Body of pancreas (tissue), 4 donors: ENCODE results near the gene HEBP2. TPM values are rescaled to one million over a fixed set of nuclear protein-coding genes. Genes with fewer than 3 reads are reported as not detected.
A peak's percentile ranks its signal among the peaks of the same experiment; 100 is the strongest.

Source experiments
- ATAC-seq: fragments of 150-250 bp; one replicate; pipeline ENCODE4 v1.9.1; 2016
- DNase-seq, 4 donors: peaks; one replicate each; pipeline ENCODE4 v3.0.0-alpha.2; 2019
- H3K27ac ChIP-seq, 4 donors: fragments of 200-600 bp; sonication (generic); 1 replicate in 3 of 4; 2 replicates in 1 of 4; pipeline versions ENCODE4 v1.5.1 to v1.6.1; 2016 to 2019; ENCODE audit warnings: mild to moderate bottlenecking in 1 of 4, mixed read lengths in 1 of 4, moderate library complexity in 1 of 4
- H3K27me3 ChIP-seq, 2 donors: fragments of 200-600 bp; sonication (generic); one replicate each; pipeline ENCODE4 v1.6.0; 2016; ENCODE audit warnings: mild to moderate bottlenecking in 1 of 2
- H3K36me3 ChIP-seq, 2 donors: fragments of 200-600 bp; sonication (generic); replicated peaks in 1 of 2; 2 replicates each; pipeline ENCODE4 v1.5.1; 2016; ENCODE audit warnings: low read depth in 2 of 2; ENCODE audit not compliant: insufficient read depth in 1 of 2
- H3K4me1 ChIP-seq: fragments of 200-600 bp; sonication (generic); one replicate; pipeline ENCODE4 v1.6.0; 2016
- H3K4me3 ChIP-seq, 2 donors: fragments of 200-600 bp; sonication (generic); 1 replicate in 1 of 2; 2 replicates in 1 of 2; pipeline ENCODE4 v1.5.1; 2016 to 2019
- H3K9me3 ChIP-seq, 3 donors: fragments of 200-600 bp; sonication (generic); 1 replicate in 2 of 3; 2 replicates in 1 of 3; pipeline ENCODE4 v1.5.1; 2016
- POLR2A ChIP-seq, 3 donors: fragments of 450-650 bp; IDR thresholded peaks; one replicate each; pipeline ENCODE4 v1.6.1; 2016; ENCODE audit warnings: antibody characterized with exemption in 3 of 3, mild to moderate bottlenecking in 2 of 3
- WGBS, 2 donors: methylation state at CpG; one replicate each; pipeline ENCODE4 v1.1.5; 2017; 5-methylcytosine and 5-hydroxymethylcytosine counted together
- intact Hi-C: fragments of 100-400 bp; cut with DNase I; formaldehyde crosslinking; loops from one replicate; pipeline ENCODE4 v1.15.1; 2023
- total RNA-seq, 2 donors: library from RNA; depleted of rRNA; stranded (reverse); fragments of >200 nt; gene quantifications; one replicate each; pipeline ENCODE4 v1.1.0, GENCODE V29; 2016
- TF ChIP-seq, protein P1 (sequence below), 7 experiments: fragments of 450-650 bp in 4 of 7; fragments of 200-600 bp in 3 of 7; sonication (generic) in 3 of 7; IDR thresholded peaks; one replicate each; pipeline ENCODE4 v1.5.1; 2016 to 2019; ENCODE audit warnings: antibody characterized with exemption in 7 of 7

Gene HEBP2
- total RNA-seq, 2 donors from 2014 or later, result 33.2 to 181 TPM

DNA sequence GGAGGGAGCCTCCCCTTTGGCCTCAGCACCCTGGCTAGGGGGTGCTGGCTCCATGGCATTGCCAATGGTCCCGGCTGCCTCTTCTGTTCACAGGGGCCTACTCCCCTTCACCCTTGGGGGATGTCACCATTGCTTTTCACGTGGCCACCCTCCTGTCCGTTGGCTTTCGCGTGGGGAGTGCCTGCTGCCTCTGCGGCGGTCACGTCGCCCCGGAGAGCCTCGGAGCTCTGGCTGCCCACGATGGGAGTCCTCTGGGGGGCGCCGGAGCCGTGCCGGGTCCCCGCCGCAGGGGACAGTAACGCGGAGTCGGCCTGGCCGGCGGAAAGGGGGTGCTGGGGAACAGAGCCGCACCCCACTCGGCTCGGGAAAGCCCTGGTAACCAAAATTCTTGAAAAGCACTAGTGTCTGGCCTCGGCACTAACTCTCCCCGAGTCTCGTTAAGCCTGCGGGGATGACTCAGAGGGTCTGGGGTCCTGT, 661 bp upstream of the HEBP2 start:
- TF ChIP-seq, protein P1, sequence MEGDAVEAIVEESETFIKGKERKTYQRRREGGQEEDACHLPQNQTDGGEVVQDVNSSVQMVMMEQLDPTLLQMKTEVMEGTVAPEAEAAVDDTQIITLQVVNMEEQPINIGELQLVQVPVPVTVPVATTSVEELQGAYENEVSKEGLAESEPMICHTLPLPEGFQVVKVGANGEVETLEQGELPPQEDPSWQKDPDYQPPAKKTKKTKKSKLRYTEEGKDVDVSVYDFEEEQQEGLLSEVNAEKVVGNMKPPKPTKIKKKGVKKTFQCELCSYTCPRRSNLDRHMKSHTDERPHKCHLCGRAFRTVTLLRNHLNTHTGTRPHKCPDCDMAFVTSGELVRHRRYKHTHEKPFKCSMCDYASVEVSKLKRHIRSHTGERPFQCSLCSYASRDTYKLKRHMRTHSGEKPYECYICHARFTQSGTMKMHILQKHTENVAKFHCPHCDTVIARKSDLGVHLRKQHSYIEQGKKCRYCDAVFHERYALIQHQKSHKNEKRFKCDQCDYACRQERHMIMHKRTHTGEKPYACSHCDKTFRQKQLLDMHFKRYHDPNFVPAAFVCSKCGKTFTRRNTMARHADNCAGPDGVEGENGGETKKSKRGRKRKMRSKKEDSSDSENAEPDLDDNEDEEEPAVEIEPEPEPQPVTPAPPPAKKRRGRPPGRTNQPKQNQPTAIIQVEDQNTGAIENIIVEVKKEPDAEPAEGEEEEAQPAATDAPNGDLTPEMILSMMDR (IDR thresholded peaks at IDR 0.05), result peak in 2 of 7 experiments; percentile 22 to 23
- TF ChIP-seq POLR2A (IDR thresholded peaks at IDR 0.05), result no peak
- peaks cover 18% of the 10 kb centered on the region for H3K4me1 ChIP-seq
- peak overlapping the region; percentile 90 to 97 (median 94) for H3K27ac ChIP-seq
- no peaks in the 10 kb centered on the region for H3K27me3 ChIP-seq
- DNase-seq, result peak; percentile 34 to 54 (median 44)
- no peaks in the 10 kb centered on the region for H3K9me3 ChIP-seq
- ATAC-seq, result peak; percentile 22
- intact Hi-C loops, result no loop called here
- H3K4me3 ChIP-seq, result peak overlapping the region; percentile 10 to 43
- peaks cover 4 to 14% of the 10 kb centered on the region in 2 donors for H3K36me3 ChIP-seq
- 0% methylated on average over 5 to 30 of the region's 30 CpGs for WGBS, 2 donors

DNA sequence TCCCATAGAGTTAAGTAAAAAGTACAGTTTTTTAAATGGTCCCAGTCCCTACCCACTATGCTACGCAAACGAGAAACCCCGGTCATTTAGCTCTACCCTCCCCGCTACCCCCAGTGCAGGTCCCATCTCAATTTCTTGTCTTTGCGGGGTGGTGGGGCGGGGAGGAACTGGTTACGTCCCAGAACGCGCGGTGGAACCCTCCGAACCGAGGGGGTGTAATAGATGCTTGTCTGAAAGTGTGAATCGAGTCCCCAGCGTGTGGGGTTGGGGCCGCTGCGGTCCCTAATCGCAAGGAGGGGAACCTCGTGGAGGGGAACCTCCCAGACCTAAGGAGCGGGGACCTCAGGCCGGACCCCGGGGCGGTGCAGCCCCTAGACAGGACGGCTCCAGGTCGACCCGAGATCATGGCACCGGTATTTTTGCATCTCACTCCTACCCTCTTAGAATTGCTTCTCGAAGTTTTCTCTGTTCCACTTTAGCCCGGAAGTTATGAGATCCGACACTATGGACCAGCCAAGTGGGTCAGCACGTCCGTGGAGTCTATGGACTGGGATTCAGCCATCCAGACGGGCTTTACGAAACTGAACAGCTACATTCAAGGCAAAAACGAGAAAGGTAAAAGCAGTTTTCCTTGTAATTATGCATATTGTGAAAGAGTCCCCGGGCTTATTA, 779 bp downstream of the HEBP2 start:
- Histone ChIP-seq H3K27ac (peak overlapping the region; percentile 90 to 97 (median 94)), H3K4me3 (peak overlapping the region; percentile 2 to 43), H3K36me3 (peaks cover 4 to 22% of the 10 kb centered on the region in 2 donors), H3K9me3 (no peaks in the 10 kb centered on the region), H3K27me3 (no peaks in the 10 kb centered on the region), H3K4me1 (peaks cover 19% of the 10 kb centered on the region)
- intact Hi-C loops, result no loop called here
- DNase-seq, result peak in 3 of 4 donors; percentile 10 to 29 (median 29)
- TF ChIP-seq, protein P1 (IDR thresholded peaks at IDR 0.05), result no peak
- no peak for TF ChIP-seq POLR2A (IDR thresholded peaks at IDR 0.05)
- ATAC-seq, result peak; percentile 1
- WGBS, 2 donors, result 2 to 3% methylated on average over 23 to 35 of the region's 35 CpGs

DNA sequence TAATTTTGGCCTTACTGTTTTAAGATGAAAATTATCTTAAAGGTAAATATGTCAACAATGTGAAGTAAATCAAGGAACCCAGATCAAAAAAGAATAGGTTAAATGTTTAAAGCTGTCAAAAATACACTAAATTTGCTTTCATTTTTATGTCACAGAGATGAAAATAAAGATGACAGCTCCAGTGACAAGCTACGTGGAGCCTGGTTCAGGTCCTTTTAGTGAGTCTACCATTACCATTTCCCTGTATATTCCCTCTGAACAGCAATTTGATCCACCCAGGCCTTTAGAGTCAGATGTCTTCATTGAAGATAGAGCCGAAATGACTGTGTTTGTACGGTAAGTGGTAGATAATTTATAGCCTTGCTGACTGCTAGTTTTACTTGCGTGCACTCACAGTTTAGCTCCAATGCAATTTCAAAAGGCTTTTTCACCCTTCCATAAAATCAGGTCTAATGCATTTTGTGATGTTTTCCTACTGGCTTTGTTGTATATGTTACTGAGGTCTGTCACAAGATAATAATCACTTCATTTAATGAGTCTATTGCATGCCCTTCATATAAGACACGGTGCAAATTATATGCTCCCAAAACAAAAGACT, 1.9 kb downstream of the HEBP2 start:
- peaks cover 4 to 22% of the 10 kb centered on the region in 2 donors for H3K36me3 ChIP-seq
- no peak overlapping the region for H3K4me3 ChIP-seq
- no peak for ATAC-seq

GRCh38 chr6:138406443-138406842, 2.4 kb downstream of the HEBP2 start:
- Histone ChIP-seq H3K27ac (no peak overlapping the region), H3K4me1 (peaks cover 23% of the 10 kb centered on the region), H3K36me3 (peaks cover 4 to 22% of the 10 kb centered on the region in 2 donors), H3K27me3 (no peaks in the 10 kb centered on the region), H3K9me3 (no peaks in the 10 kb centered on the region), H3K4me3 (no peak overlapping the region)
- intact Hi-C loops, result no loop called here
- TF ChIP-seq, protein P1 (IDR thresholded peaks at IDR 0.05), result peak in 1 of 7 experiments; percentile 7
- no peak for TF ChIP-seq POLR2A (IDR thresholded peaks at IDR 0.05)
- WGBS, 2 donors, result 73 to 80% methylated on average over 2 of the region's 2 CpGs
- no peak for DNase-seq
- no peak for ATAC-seq

More for the DNA sequence above, 1.9 kb downstream of the HEBP2 start:
- peak overlapping the region in 1 of 4 donors; percentile 0 for H3K27ac ChIP-seq
- intact Hi-C loops, result no loop called here
- no peak for DNase-seq
- H3K9me3 ChIP-seq, result no peaks in the 10 kb centered on the region
- 79 to 84% methylated on average over 5 of the region's 5 CpGs for WGBS, 2 donors
- H3K27me3 ChIP-seq, result no peaks in the 10 kb centered on the region
- H3K4me1 ChIP-seq, result peaks cover 23% of the 10 kb centered on the region
- TF ChIP-seq, protein P1 (IDR thresholded peaks at IDR 0.05), result no peak
- no peak for TF ChIP-seq POLR2A (IDR thresholded peaks at IDR 0.05)
